ENCODE data around the gene PGF. TPM values are rescaled to one million over a fixed set of nuclear protein-coding genes. Genes with fewer than 3 reads are reported as not detected.

PGF gene
- total RNA-seq, 1 experiment from 2014 or later = 8.8 TPM

GRCh38 chr14:74978416-74978947 is 23.1 kb upstream of the PGF start:
- DNase-seq (ENCODE audit: low spot score) = no peak

GRCh38 chr14:74977901-74978385 is 22.5 kb upstream of the PGF start:
- DNase-seq (ENCODE audit: low spot score) = no peak

- DNase-seq (ENCODE audit: low spot score) = no peak
These were observed 21.9 kb upstream of the PGF start for GRCh38 chr14:74977164-74977900.

GRCh38 chr14:74976264-74977113 is 21.1 kb upstream of the PGF start:
- DNase-seq (ENCODE audit: low spot score) = no peak

- DNase-seq (ENCODE audit: low spot score) = no peak
These were observed 19.8 kb upstream of the PGF start for GRCh38 chr14:74975059-74975810.

GRCh38 chr14:74974364-74975058 is 19.1 kb upstream of the PGF start:
- no peak for DNase-seq (ENCODE audit: low spot score)

- no peak for DNase-seq (ENCODE audit: low spot score)
These were observed 18.5 kb upstream of the PGF start for GRCh38 chr14:74973905-74974363.

GRCh38 chr14:74973003-74973653 is 17.7 kb upstream of the PGF start:
- no peak for DNase-seq (ENCODE audit: low spot score)

- no peak for DNase-seq (ENCODE audit: low spot score)
These were observed 13.4 kb upstream of the PGF start for GRCh38 chr14:74968811-74969210.

- peak; percentile 56 for DNase-seq (ENCODE audit: low spot score)
These were observed 10.2 kb upstream of the PGF start for GRCh38 chr14:74965486-74966153.

- peak; percentile 63 for DNase-seq (ENCODE audit: low spot score)
These were observed 9.5 kb upstream of the PGF start for GRCh38 chr14:74964787-74965485.

- no peak for DNase-seq (ENCODE audit: low spot score)
These were observed 8.4 kb upstream of the PGF start for GRCh38 chr14:74963705-74964271.

- no peak for DNase-seq (ENCODE audit: low spot score)
These were observed 7.8 kb upstream of the PGF start for GRCh38 chr14:74963178-74963704.

- no peak for DNase-seq (ENCODE audit: low spot score)
These were observed 7.1 kb upstream of the PGF start for GRCh38 chr14:74962493-74962892.

GRCh38 chr14:74962046-74962445 is 6.6 kb upstream of the PGF start:
- no peak for DNase-seq (ENCODE audit: low spot score)

GRCh38 chr14:74961238-74961911 is 6.0 kb upstream of the PGF start:
- no peak for DNase-seq (ENCODE audit: low spot score)

GRCh38 chr14:74960736-74961135 is 5.3 kb upstream of the PGF start:
- DNase-seq (ENCODE audit: low spot score) = no peak

GRCh38 chr14:74959596-74960180 is 4.3 kb upstream of the PGF start:
- no peak for DNase-seq (ENCODE audit: low spot score)
